RWPE1 (cell line): Measurements from ENCODE around the gene FHL1.
A peak's percentile ranks its signal among the peaks of the same experiment; 100 is the strongest.

Experiments
- CTCF ChIA-PET: fragments of 350-600 bp; sonication (Branson Sonifier 250); formaldehyde crosslinking; extraction: SDS; loops from one replicate; lab custom pipeline; 2021; lab: Yijun Ruan, JAX
- POLR2A ChIA-PET: fragments of 400-600 bp; formaldehyde crosslinking; extraction: SDS; loops from one replicate; lab custom pipeline; 2020; ENCODE audit warnings: antibody characterized with exemption; ENCODE audit not compliant: low non-redundant PET; lab: Yijun Ruan, JAX
- DNase-seq: peaks from one replicate; pipeline ENCODE4 v3.0.0; 2012; ENCODE audit warnings: low spot score
- H3K27ac ChIP-seq: fragments of 450-650 bp; 2 replicates; pipeline ENCODE4 v1.5.1; 2017
- CTCF ChIP-seq: fragments of 450-650 bp; conservative IDR thresholded peaks from 2 replicates; pipeline ENCODE4 v1.5.1; 2017; ENCODE audit warnings: low read depth, mild to moderate bottlenecking

FHL1 gene

GRCh38 chrX:136142592-136142991, 4.7 kb upstream of the FHL1 start:
- TF ChIP-seq CTCF = no peak
- ChIA-PET CTCF (no interaction called here), POLR2A (no interaction called here)

GRCh38 chrX:136143711-136144110, 3.6 kb upstream of the FHL1 start:
- ChIA-PET POLR2A (no interaction called here), CTCF (no interaction called here)
- TF ChIP-seq CTCF = no peak
- H3K27ac ChIP-seq = no peak overlapping the region
- no peak for DNase-seq

More at GRCh38 chrX:136142592-136142991, 4.7 kb upstream of the FHL1 start:
- no peak for DNase-seq
- H3K27ac ChIP-seq = no peak overlapping the region

GRCh38 chrX:136146614-136147314, 569 bp upstream of the FHL1 start:
- peak overlapping the region; percentile 75 for H3K27ac ChIP-seq
- ChIA-PET CTCF (no interaction called here), POLR2A (no interaction called here)
- DNase-seq = no peak
- no peak for TF ChIP-seq CTCF

GRCh38 chrX:136147976-136148375, 643 bp downstream of the FHL1 start:
- TF ChIP-seq CTCF = no peak
- DNase-seq = no peak
- POLR2A ChIA-PET = no interaction called here
- CTCF ChIA-PET = interaction anchor here (0.5 to 1.7 kb wide), 2 partner anchors 120 to 744 kb away, joined by 3 to 5 read pairs; no protein-coding TSS in a partner anchor
- peak overlapping the region; percentile 75 for H3K27ac ChIP-seq

- TF ChIP-seq CTCF = no peak
- CTCF ChIA-PET = interaction anchor here (0.5 to 1.7 kb wide), 3 partner anchors 120 to 744 kb away, joined by 3 to 5 read pairs (median 3); no protein-coding TSS in a partner anchor
- peak overlapping the region; percentile 75 for H3K27ac ChIP-seq
- no peak for DNase-seq
- POLR2A ChIA-PET = no interaction called here
Measured at GRCh38 chrX:136148391-136148790, 1.1 kb downstream of the FHL1 start.

GRCh38 chrX:136154998-136155397, 7.7 kb downstream of the FHL1 start:
- TF ChIP-seq CTCF = no peak
- ChIA-PET CTCF (no interaction called here), POLR2A (no interaction called here)
- DNase-seq = no peak
- H3K27ac ChIP-seq = no peak overlapping the region
